Measurements from ENCODE around the gene GPRIN2.
"Not testable (repeated sequence)": the region's sequence is repeated elsewhere in the genome, so short reads cannot be mapped to it uniquely, and the experiment has no call there.

- not testable (repeated sequence) for TF ChIP-seq CTCF (IDR thresholded peaks at IDR 0.05; ENCODE audit: low read depth, low read length, poor library complexity, severe bottlenecking); EZH2phosphoT487 (IDR thresholded peaks at IDR 0.05; ENCODE audit: borderline replicate concordance, low read length)
Observed at GRCh38 chr10:46596570-46596969, 40.1 kb upstream of the GPRIN2 start.

Data from DOHH2 (cell line).